Right hindlimb (tissue), 1 donor: ENCODE results near the gene URI1.
"Not testable (repeated sequence)": the region's sequence is repeated elsewhere in the genome, so short reads cannot be mapped to it uniquely, and the experiment has no call there.

Experiments used
- DNase-seq: peaks from one replicate; pipeline ENCODE4 v3.0.0-alpha.2; 2018

Gene URI1, protein sequence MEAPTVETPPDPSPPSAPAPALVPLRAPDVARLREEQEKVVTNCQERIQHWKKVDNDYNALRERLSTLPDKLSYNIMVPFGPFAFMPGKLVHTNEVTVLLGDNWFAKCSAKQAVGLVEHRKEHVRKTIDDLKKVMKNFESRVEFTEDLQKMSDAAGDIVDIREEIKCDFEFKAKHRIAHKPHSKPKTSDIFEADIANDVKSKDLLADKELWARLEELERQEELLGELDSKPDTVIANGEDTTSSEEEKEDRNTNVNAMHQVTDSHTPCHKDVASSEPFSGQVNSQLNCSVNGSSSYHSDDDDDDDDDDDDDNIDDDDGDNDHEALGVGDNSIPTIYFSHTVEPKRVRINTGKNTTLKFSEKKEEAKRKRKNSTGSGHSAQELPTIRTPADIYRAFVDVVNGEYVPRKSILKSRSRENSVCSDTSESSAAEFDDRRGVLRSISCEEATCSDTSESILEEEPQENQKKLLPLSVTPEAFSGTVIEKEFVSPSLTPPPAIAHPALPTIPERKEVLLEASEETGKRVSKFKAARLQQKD

DNA sequence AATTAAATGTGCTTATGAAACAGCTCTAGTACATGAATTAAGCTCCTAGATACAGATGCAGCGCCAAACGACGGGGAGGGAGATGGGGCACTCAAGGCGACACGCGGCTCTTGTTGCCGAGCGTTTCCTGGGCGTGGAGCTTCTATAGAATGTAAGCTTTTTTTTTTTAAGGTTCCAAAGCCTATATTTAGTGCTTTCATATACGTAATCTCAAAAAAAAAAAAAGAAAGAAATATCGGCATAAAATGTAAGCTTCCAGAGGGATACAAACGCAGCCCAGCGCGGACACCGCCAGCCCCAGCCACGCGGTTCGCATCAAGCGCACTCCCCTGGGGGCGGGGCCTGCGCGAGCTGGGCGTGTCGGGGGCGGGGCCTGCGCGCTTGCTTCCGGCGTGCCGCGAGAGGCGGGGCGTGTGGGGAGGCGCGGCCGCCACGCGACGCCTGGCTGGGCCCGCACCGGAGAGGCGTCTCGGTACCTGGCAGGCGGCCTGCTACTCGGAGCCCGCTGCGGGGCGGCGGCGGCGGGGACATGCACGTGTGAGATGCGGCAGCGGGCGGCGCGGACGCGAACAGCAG is at the start of gene URI1:
URI1 (plus strand) TSS at position 412 of the 576 bp plus-strand sequence. CDS start 309 bp downstream, outside the sequence.
- DNase-seq = peak; percentile 94

DNA sequence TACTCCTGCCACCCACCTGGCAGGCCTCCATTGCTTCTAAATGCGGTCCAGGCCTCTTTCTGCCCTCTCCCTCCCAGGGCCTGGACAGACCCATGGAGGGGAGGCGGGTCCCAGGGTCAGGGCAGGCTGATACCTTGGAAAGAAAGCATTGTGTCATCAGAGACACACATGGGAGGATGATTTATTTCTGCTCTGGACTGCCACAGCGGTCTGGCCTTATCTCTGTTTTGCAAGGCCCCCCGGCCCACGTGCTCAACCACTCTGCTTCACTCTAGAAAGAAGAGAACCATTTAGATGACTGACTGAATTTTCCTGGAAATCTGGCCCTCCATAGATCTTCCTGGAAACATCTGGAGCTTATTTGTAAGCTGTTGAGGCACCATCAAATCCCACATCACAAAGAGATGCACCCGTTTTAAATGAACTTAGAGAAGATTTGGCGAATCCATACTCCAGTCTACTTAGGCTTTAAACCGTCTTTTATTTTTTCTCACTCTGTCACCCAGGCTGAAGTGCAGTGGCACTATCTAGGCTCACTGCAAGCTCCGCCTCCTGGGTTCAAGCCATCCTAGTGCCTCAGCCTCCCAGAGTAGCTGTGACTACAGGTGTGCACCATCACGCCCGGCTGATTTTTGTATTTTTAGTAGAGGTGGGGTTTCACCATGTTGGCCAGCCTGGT is 48.3 kb upstream of the URI1 start:
- DNase-seq = no peak

DNA sequence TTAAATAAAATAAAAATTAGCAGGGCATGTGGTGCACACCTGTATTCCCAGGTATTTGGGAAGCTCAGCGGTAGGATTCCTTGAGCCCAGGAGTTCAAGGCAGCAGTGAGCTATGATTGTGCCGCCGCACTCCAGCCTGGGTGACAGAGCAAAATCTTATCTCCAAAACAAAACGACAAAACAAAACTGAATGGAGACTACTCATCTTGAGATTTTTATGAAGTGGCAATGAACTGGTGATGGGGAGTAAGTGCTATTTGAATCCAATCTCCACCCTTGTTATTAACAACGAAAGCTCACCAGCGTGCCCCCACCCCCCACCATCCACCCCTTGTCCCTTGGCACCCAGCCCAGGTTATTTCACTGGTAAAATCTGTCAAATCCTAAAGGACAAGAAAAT is 45.2 kb upstream of the URI1 start:
- DNase-seq = no peak

DNA sequence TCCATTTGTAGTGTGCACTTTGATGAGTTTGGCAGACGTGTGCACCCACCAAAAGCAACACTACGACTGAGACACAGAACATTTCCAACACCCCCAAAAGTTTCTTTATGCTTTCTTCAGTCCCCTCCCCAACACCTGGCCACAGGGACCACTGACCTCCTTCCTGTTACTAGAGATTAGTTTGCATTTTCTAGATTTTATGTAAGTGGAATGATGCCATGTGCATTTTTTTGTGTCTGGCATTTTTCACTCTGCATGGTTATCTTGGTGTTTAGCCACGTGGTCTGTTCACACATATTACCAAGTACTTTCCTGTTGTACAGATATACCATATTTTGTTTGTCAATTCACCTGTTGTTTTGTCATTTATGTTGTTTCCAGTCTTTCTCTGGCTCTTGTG is 44.6 kb upstream of the URI1 start:
- DNase-seq = no peak

DNA sequence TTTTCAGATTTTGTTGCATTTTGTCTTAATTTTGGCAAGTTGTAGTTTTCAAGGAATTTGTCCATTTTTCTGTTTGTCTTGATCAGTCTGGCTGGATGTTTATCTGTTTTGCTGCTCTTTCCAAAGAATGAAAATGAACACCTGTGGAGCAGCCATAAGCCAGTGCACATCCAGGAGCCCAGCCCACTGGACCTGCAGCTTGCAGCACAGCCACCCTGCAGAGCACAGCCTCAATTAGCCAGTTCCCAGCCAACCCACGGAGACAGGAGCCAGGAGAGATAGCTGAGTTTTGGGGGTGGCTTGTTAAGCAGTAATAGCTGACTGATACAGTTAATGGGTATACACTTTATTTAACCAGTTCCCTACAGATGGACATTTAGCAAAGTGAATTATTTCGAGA is 38.0 kb upstream of the URI1 start:
- DNase-seq = no peak

DNA sequence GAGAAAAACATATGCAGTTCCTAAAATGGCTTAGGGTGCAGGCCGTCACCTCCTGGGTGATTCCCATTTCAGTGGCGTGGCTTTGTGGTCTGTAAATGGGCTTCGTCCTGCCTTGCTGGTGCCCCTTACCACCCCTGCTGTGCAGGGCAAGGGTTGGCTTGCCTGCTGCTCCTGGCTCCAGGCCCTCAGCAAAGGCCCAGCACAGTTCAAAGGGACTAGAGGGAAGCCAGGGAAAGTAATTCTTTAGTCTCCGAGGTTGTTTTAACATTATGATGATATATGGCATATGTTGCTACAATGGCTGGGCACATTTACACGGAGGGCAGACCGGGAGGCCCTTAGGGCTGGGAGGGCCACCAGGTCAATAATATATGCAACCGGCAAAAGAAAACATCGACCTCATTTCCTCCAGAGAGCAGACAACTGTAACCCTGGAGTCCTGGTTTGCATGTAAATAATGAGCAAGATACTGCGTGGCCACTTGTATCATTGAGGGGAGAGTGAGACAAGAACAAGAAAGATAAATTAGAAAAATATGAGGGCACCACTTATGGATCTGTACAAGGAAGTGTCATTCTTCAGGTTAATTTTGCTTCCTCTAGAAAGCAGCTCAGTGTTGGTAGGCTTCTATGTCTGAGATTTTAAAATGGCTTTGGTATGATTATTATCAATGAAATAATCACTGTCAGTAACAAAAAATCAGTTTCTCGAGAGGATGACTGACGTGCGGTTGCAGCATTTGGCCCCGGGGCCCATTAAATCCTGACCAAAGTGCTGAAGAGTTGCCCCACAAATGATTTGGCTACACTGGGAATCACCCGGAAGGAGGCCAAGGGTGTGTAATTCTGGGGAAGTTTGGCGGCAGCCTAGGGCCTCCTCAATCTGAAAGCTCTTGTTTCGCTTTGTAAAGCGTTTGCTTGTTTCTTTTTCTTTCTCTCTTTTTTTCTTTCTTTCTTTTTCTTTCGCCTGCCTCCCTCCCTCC is 32.8 kb upstream of the URI1 start:
- no peak for DNase-seq

DNA sequence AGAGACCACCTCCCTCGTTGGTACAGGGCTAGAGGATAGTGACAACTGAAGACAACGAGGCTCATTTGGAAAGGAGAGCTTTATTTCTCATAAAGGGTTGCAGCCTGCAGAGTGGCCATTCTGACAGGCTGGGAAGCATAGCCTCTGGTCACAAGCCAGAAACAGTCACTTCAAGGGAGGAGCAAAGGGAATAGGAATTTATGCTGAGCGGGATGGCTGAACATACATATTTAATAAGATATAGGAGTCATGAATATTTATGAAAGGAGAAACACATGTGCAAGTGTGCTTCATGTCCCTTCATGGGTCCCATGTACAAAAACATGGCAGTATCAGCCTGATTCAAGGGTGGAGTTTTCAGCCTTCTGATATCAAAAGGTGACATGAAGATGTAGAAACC is 27.1 kb upstream of the URI1 start:
- no peak for DNase-seq

DNA sequence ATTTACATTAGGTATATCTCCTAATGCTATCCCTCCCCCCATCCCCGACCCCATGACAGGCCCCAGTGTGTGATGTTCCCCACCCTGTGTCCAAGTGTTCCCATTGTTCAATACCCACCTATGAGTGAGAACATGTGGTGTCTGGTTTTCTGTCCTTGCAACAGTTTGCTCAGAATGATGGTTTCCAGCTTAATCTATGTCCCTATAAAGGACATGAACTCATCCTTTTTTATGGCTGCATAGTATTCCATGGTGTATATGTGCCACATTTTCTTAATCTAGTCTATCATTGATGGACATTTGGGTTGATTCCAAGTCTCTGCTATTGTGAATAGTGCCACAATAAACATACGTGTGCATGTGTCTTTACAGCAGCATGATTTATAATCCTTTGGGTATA is 26.2 kb upstream of the URI1 start:
- not testable (repeated sequence) for DNase-seq

DNA sequence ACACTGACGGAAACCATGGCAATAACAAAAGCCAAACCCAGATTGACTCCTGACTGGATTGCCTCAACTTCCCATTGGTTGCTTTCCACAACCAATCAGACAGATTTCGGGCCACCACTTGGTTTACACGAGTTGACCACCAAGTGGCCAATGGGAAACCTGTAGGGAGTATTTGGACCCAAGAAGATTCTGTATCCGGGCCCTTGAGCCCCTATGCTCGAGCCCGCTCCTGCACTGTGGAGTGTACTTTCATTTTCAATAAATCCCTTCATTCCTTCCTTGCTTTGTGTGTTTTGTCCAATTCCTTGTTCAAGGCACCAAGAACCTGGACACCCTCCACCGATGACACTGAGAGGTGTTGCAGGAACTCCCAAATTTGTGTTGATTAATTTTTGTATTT is 24.1 kb upstream of the URI1 start:
- DNase-seq = no peak

DNA sequence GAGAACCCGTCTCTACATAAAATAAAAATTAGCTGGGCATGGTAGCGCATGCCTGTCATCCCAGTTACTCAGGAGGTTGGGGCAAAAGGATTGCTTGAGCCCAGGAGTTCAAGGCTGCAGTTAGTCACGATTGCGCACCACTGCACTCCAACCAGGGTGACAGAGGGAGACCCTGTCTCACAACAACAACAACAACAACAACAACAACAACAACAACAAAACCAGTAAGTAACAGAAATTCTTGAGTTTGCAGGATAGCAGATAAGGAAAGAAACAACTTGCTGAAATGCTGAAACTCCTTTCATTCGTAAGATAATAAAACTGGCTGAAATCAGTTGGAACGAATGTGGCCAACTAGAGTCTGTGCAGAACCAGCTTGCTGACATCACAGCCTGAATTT is 23.1 kb upstream of the URI1 start:
- DNase-seq = no peak

DNA sequence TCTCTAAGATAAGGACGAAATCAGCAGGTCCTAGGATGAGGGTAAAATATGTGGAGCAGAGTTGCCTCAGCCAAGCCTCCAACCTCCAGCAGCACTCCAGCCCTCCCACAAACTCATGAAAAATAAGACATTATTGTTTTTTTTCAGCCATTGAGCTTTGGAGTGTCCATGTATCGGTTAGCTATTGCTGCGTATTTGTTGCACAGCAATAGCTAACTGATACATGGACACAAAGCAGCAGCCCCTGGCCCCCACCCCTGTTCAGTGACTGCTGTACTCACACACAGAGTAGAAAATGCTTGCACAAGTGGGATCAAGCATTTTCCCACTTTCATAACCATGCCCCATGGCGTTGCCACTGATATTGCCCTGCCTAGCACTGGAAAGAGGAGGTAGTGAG is 19.1 kb upstream of the URI1 start:
- no peak for DNase-seq

DNA sequence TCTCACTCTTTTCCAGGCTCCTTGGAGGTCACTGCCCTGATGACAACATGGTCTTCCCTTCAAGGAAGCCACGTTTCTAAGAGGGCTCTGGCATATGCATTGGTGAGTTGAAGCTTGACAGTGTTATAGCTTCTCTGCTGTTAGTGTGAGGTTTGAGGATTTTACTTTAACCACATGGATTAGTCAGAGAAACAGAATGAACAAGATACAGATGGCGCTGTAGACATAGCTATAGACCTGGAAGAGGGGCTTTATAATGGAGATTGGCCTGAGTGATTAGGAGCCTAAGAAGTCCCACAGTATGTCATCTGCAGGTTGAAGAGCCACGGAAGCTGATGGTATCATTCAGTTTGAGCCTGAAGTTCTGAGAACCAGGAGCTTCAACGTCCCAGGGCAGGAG is 18.4 kb upstream of the URI1 start:
- no peak for DNase-seq

DNA sequence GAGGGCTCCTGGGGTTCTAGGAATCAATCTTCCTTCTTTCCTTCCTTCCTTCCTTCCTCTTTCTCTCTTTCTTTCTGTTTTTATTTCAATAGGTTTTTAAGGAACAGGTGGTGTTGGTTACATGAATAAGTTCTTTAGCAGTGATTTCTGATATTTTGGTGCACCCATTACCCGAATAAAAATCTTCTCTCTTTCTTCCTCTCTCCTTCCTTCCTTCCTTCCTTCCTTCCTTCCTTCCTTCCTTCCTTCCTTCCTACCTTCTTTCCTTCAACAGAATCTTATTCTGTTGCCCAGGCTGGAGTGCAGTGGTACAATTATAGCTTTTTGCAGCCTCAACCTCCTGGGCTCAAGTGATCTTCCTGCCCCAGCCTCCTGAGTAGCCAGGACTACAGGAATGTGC is 16.0 kb upstream of the URI1 start:
- DNase-seq = no peak

DNA sequence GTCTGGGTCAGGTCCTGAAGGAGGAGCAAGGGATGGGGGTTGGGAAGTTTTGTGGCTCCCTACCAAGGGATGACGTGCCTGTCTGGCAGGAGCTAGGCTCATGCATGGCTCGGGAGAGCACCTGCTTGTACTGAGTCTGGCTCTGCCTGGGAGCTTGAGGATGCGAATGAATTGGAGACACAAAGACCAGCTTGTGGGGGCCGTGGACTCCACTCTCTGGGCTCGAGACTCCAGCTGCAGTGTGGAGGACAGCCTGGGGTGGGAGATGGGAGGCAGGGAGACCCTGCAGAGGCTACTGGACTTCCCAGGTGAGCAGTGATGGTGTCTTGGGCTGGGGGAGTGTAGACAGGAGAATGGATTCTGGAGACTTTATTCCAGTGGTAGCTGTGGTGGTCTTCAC is 15.2 kb upstream of the URI1 start:
- no peak for DNase-seq

DNA sequence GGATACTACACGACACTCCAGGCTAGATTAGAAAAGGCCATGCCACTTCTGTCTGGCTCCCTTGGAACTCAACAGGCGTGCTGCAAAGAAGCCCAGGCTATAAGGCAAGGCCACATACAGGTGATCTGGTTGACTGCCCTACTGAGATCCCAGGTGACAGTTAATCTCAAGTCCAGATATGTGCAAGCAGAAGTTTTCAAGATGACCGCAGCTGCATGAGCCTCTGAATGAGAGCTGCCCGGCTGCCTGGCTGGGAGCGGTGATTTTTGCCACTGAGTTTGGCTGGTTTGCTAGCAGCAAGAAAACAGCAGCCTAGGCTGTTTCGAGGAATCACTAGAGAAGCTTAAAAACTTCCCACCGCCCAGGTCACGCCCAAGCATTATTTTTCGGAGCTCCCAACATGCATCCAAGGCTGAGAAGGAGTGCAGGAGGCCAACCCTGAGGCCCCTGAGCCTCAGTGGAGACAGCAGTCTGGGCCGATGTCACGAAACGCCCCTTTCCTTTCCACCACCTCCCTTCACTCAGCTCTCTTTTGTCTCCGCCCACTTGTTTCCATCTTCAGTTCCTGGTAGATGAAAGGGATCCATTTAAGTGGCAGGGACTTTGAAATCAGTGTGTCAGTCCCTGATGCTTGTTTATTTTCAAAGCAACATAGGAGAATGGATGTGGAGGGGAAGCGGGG is 14.0 kb upstream of the URI1 start:
- no peak for DNase-seq

DNA sequence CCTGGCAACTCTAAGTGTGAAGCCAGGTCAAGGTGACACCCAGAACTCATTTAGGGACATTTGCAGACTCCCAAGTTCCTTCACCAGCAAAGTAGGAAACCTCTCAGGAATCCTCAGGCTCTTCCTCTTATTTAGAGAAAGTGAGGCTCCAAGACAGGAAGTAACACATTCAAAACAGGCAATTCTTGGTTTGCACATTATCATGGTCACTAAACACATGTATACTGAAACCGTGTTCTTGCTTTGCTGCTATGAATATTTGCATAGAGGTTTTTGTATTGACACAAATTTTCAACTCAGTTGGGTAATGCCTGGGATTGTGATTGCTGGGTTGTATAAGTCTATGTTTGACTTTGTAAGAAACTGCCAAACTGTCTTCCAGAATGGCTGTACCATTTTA is 13.2 kb upstream of the URI1 start:
- no peak for DNase-seq

DNA sequence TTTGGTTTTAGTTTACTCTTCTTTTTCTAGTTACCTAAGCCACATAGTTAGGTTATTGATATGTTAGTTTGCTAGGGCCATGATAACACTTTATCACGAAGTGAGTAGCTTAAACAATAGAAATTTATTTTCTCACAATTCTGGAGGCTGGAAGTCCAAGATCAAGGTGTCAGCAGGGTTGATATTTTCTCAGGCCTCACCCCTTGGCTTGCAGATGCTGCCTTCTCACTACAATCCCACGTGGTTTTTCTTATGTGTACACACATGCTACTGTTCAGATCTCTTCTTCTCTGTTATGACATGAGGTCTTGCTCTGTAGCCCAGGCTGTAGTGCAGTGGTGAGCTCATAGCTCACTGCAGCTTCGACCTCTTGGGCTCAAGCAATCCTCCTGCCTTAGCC is 7.8 kb upstream of the URI1 start:
- DNase-seq = no peak

DNA sequence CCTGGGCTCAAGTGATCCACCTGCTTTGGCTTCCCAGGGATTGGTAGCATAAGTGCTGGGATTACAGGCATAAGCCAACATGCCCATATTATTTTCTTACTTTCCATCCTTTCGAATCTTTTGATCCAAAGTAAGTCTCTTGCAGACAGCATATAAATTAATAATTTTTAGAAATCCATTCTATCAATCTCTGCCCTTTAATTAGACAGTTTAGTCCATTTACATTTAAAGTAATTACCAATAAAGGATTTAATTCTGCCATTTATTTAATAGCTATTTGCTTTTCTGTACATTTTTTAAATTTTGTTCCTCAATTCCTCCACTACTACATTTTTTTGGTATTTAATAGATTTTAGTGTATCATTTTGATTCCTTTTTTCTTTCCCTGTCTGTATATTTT is 7.3 kb upstream of the URI1 start:
- no peak for DNase-seq

DNA sequence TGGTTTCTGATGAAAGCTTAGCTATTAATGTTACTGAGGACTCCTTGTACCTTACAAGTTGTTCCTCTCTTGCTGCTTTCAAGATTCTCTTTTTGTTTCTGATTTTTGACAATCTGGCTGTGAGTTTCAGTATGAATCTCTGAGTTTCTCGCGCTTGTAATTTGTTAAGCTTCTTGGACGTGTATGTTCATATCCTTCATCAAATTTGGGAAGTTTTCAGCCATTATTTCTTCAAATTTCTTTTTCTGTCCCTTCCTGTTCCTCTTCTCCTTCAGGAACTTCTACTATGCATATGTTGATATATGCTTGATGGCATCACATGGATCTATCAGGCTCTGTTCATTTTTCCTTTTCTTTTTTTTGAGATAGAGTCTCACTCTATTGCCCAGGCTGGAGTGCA is 5.6 kb upstream of the URI1 start:
- no peak for DNase-seq

DNA sequence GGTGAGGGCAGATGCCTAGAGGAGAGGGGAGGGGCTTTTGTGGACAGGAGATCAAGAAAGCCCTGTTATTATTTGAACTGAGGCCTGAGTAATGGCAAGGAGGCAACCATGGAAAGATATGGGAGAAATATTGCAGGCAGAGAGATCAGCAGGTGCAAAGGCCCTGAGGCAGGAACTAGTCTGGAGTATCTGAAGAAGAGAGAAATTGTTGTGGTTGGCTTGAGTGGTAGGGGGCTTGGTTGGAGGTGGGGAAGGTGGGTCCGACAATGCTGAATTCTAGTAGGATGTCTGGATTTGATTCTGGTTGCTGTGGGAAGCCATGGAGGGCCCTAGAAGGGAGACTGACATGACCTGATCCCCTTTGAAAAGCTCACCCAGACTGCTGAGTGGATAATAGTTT is 2.4 kb upstream of the URI1 start:
- DNase-seq = no peak

DNA sequence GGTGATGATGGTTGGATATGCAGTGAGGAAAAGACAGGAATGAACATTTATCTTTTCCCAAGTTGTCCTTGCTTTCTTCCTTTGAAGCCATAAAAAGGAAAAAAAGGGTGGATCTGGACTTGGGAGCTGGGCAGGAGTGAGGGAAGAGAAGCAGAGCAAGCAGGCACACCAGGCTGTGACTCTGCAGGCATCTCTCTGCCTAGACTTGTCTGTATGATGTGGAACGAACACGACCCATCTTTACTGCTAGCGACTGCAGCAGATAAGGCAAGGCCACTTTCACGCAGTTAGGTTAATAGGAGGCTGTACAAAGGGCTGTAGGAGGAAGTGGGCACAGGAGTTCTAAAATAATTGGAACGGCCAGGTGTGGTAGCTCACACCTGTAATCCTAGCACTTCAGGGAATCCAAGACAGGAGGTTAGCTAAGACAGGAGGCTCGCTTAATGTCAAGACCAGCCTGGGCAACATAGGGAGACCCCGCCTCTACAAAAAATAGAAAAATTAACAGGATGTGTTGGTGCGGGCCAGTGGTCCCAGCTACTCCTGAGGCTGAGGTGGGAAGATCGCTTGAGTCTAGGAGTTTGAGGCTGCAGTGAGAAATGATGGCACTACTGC is 961 bp upstream of the URI1 start:
- DNase-seq = no peak
